ENCODE measurements around the gene ZNF10.

The ZNF10 gene

GRCh38 chr12:133202493-133203343, 72.3 kb downstream of the ZNF10 start:
- DNase-seq, result no peak

- no peak for DNase-seq
Observed at GRCh38 chr12:133203344-133204263, 73.2 kb downstream of the ZNF10 start.

GRCh38 chr12:133204264-133204603, 73.8 kb downstream of the ZNF10 start:
- DNase-seq, result no peak

- DNase-seq, result no peak
Observed at GRCh38 chr12:133206390-133206789, 76.0 kb downstream of the ZNF10 start.

Data from right hindlimb (tissue), 1 donor.